RWPE2 (cell line): ENCODE data around the gene ADCY1.

ENCODE experiments used
- ATAC-seq: fragments of 200-7000 bp; cut with Tn5 transposase; 3 replicates; pipeline ENCODE4 v1.9.1; 2021; ENCODE audit warnings: low read depth
- DNase-seq: peaks from one replicate; pipeline ENCODE4 v3.0.0-alpha.2; 2020; ENCODE audit warnings: low spot score
- H3K27ac ChIP-seq: fragments of 450-650 bp; 2 replicates; pipeline ENCODE4 v1.5.1; 2017; ENCODE audit warnings: mild to moderate bottlenecking; ENCODE audit not compliant: poor library complexity, severe bottlenecking
- H3K27me3 ChIP-seq: fragments of 250-450 bp; sonication (Bioruptor Pico); 2 replicates; pipeline ENCODE4 v1.5.1; 2021; ENCODE audit warnings: mild to moderate bottlenecking, moderate library complexity; ENCODE audit not compliant: insufficient read depth, poor library complexity, severe bottlenecking
- H3K36me3 ChIP-seq: fragments of 250-450 bp; sonication (Bioruptor Pico); 2 replicates; pipeline ENCODE4 v1.5.1; 2020; ENCODE audit warnings: low read depth, mild to moderate bottlenecking, moderate library complexity
- H3K4me1 ChIP-seq: fragments of 250-450 bp; sonication (Bioruptor Pico); 2 replicates; pipeline ENCODE4 v1.5.1; 2021; ENCODE audit warnings: mild to moderate bottlenecking, moderate library complexity; ENCODE audit not compliant: insufficient read depth, poor library complexity, severe bottlenecking
- H3K4me3 ChIP-seq: fragments of 250-450 bp; sonication (Bioruptor Pico); 2 replicates; pipeline ENCODE4 v1.5.1; 2021; ENCODE audit warnings: mild to moderate bottlenecking, moderate library complexity; ENCODE audit not compliant: severe bottlenecking
- H3K9me3 ChIP-seq: fragments of 250-450 bp; sonication (Bioruptor Pico); 2 replicates; pipeline ENCODE4 v1.5.1; 2021; ENCODE audit warnings: mild to moderate bottlenecking, moderate library complexity; ENCODE audit not compliant: severe bottlenecking
- CTCF ChIP-seq: fragments of 450-650 bp; IDR thresholded peaks from one replicate; pipeline ENCODE4 v1.5.1; 2017; ENCODE audit warnings: mild to moderate bottlenecking, moderate library complexity; ENCODE audit not compliant: poor library complexity, severe bottlenecking

The ADCY1 gene

GRCh38 chr7:45644237-45644636 lies 70.1 kb downstream of the ADCY1 start:
- ATAC-seq (no peak), DNase-seq (peak; percentile 12)
- Histone ChIP-seq H3K27ac (no peak overlapping the region), H3K36me3 (no peaks in the 10 kb centered on the region), H3K4me1 (no peaks in the 10 kb centered on the region), H3K4me3 (no peak overlapping the region), H3K9me3 (no peaks in the 10 kb centered on the region), H3K27me3 (no peaks in the 10 kb centered on the region)
- TF ChIP-seq CTCF = no peak

- ATAC-seq (no peak), DNase-seq (peak; percentile 24)
- no peaks in the 10 kb centered on the region for H3K36me3 ChIP-seq
- no peak overlapping the region for H3K4me3 ChIP-seq
- H3K27me3 ChIP-seq = no peaks in the 10 kb centered on the region
- no peaks in the 10 kb centered on the region for H3K9me3 ChIP-seq
- no peaks in the 10 kb centered on the region for H3K4me1 ChIP-seq
- H3K27ac ChIP-seq = no peak overlapping the region
- no peak for TF ChIP-seq CTCF
These were observed 71.2 kb downstream of the ADCY1 start for GRCh38 chr7:45645141-45645969.

GRCh38 chr7:45646207-45646821 lies 72.1 kb downstream of the ADCY1 start:
- H3K4me1 ChIP-seq = no peaks in the 10 kb centered on the region
- H3K9me3 ChIP-seq = no peaks in the 10 kb centered on the region
- no peak for TF ChIP-seq CTCF
- no peak overlapping the region for H3K4me3 ChIP-seq
- no peak for ATAC-seq
- no peaks in the 10 kb centered on the region for H3K36me3 ChIP-seq
- peak; percentile 49 for DNase-seq
- H3K27ac ChIP-seq = no peak overlapping the region
- H3K27me3 ChIP-seq = no peaks in the 10 kb centered on the region

- no peaks in the 10 kb centered on the region for H3K9me3 ChIP-seq
- H3K27ac ChIP-seq = no peak overlapping the region
- H3K4me3 ChIP-seq = no peak overlapping the region
- no peaks in the 10 kb centered on the region for H3K4me1 ChIP-seq
- DNase-seq = peak; percentile 38
- H3K27me3 ChIP-seq = no peaks in the 10 kb centered on the region
- ATAC-seq = no peak
- no peaks in the 10 kb centered on the region for H3K36me3 ChIP-seq
- no peak for TF ChIP-seq CTCF
These were observed 73.0 kb downstream of the ADCY1 start for GRCh38 chr7:45646996-45647825.
